HG03095 (cell line): Measurements from ENCODE around the gene ARL5A.
"Not testable (repeated sequence)": the region's sequence is repeated elsewhere in the genome, so short reads cannot be mapped to it uniquely, and the experiment has no call there.

Source experiments
- ATAC-seq: cut with Tn5 transposase; IDR thresholded peaks from one replicate; pipeline ENCODE4 v1.9.1; 2021; ENCODE audit warnings: moderate library complexity; ENCODE audit not compliant: unreplicated experiment

ARL5A gene

DNA sequence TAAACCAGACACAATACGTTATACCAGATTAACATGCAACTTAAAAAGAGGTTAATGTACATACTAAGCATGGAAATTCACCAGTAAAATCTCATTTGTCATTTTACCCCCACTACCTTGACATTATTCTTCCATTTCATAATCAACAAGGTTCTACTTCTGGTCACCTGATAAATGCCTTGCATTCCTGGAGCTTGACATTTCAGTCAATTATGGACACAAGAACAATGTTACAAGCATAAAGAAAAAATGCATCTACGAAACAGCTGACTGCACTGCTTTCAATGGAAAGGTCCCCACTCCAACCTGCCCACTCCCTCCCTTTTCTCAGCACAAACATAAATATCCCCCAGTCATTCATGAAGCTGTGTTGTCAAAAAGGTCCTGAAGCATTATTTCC is 31.4 kb downstream of the ARL5A start:
- no peak for ATAC-seq

DNA sequence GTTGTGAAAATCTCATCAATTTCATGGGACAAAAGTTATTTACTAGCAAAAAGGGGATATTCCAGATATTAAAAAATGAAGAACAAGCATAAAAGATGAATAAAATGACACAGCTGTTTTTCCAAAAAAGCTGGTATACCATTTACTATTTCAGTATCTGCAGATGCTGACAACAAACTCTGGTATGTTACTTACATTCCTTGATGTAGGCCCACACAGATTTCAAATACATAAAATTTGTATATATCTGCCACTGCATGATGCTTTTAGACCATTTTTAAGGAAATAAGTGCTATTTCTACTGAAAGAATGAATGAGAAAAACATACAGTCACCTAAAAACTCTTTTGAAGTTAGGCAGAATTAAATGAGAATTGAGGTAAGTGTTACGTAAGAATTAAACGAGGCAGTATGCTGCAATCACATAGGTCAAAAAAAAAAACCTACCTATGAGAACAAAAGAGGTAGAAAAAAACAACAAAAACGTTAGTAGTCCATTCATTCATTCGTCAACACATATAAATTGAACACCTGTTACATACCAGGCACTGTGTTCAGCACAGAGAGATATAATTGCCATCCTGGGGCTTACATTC is 32.5 kb downstream of the ARL5A start:
- ATAC-seq: no peak

DNA sequence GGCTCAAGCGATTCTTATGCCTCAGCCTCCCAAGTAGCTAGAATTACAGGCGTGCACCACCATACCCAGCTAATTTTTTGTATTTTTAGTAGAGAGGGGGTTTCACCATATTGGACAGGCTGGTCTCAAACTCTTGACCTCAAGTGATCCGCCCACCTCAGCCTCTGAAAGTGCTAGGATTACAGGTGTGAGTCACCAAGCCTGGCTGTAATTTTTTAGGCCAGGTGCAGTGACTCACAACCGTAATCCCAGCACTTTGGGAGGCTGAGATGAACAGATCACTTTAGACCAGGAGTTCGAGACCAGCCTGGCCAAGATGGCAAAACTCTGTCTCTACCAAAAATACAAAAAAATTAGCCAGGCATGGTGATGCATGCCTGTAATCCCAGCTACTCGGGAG is 33.8 kb downstream of the ARL5A start:
- ATAC-seq: not testable (repeated sequence)

DNA sequence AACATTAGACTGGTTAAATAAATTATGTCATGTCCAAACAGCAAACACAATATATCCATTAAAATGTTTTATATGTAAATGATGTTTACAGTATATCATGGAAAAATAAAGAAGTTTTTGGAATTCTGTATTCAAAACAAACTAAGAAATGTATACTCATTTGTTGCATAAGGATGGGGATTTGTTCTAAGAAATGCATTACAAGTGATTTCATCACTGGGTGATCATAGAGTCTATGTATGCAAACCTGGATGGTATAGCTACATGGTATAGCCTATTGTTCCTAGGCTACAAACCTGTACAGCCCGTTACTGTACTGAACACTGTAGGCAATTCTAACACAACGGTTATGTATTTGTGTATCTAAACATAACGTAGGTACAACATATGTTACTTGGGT is 35.1 kb downstream of the ARL5A start:
- ATAC-seq: no peak

DNA sequence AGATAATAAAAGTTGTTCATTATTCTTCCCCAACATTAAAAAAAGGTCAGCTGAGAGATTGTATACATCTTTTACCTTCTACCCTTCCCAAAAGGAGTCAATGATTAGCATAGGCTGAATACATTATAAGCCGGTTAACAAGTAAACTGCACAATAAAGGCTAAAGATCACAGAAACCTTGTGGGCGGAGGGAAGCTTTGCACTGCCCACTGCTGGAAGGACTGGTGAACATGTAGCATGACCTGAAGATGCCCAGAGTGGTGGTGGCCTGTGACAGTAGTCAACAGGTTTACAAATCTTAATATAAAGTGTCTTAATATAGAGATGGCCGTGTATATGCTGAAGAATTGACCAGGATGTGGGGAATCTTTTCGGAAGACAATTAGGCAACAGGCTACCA is 35.6 kb downstream of the ARL5A start:
- no peak for ATAC-seq

DNA sequence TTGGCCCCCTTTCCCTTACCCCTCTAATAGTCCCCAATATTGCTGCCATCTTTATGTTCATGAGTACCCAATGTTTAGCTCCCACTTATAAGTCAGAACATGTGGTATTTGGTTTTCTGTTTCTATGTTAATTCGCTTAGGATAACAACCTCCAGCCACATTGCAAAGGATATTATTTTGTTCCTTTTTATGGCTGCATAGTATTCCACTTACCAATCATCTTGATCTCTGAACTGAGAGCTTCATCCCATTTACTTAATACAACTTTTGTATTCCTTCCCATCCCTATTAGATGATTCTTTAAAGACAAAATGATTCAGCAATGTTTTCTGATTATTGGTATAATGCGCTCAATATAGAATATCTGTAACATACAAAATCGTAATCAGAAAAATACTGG is 36.7 kb downstream of the ARL5A start:
- no peak for ATAC-seq

DNA sequence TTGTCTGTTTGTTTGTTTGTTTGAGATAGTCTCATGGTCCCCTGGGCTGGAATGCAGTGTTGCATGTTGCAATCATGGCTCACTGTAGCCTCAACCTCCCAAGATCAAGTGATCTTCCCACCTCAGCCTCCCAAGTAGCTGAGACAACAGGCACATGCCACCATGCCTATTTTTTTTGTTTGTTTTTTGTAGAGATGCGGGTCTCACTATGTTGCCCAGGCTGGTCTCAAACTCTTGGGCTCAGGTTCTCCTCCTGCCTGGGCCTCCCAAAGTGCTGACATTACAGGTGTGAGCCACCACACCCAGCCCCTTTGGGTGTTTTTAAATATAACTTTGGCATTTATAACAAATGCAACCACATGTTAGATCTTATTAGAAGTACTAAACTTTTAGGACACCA is 37.5 kb downstream of the ARL5A start:
- no peak for ATAC-seq

DNA sequence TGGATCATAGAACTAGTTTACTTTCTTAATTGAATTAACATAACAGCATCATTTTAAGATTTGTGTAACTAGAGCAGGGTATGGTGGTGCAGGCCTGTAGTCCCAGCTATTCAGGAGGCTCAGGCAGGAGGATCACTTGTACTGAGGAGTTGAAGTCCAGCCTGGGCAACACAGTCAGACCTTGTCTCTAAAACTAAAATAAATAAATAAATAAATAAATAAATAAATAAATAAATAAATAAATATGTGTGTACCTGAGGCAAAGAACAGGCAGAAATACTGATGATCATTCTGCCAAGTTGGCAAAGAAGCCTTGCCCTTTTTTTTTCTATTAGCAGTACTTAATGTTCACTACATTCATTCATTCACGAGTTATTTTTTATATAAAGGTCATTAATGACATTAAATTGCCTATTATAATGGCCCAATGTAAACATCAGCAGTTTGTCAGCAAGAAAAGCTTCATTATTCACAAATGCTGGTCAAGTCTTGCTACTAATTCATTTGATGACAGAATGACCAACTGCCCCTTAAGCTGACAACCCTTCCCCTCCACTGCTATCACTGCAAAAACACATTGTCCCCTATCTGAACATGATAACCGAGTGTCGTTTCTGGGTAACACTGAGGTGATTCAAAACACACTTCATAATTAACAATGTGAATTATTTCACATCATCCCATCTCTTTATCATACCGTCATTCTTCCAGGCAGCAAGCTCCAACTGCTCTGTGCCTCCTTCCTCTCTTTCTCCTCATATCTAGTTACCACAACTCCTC is 39.0 kb downstream of the ARL5A start:
- ATAC-seq: no peak

DNA sequence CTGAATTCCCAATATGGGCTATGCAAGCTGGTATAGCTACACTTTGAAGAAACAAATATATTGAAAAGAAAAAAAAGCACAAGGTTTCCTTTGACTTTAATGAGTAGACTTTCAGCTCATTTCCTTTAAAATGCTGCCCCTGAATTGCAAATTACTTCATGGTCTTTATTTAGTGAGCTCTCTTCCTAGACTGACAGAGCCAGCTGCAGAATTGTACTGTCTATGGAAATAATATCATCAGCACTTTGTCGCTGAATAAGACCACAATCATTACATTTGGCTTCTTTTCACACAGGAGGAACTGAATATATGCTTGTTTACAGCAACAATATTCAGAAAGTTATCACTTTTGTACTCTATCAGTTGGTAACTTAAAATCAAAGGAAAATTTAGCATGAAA is 41.7 kb downstream of the ARL5A start:
- no peak for ATAC-seq

DNA sequence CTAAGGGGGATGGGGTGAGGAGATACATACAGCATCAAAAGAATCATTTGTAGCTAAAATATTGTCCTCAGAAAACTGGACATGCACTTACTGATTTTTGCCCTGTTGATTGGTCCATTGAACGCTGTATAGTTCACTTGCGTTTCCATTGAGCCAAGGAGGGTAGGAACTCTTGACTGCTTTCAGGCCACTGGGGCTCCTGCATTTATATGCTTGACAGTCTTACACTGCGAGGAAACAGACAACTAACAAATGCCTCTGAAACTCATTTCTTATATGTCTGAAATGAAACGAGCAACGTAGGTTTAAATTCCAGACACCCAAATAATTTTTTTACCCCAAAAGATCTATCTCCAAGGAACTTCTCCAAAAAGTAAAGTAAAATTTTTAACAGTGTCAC is 42.1 kb downstream of the ARL5A start:
- no peak for ATAC-seq

DNA sequence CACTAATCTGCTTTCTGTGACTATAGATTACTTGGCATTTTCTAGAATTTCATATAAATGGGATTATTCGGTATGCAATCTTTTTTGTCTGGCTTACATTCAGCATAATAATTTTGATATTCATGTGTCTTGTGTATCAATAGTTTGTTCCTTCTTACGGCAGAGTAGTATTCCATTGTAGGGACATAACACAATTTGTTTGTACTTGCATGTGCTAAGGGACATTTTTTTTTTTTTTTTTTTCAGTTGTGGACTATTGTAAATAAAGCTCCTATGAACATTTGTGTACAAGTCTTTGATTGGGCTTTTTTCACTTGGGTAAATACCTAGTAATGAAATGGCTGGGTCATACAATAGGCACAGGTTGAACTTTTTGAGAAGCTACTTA is 45.1 kb downstream of the ARL5A start:
- no peak for ATAC-seq

DNA sequence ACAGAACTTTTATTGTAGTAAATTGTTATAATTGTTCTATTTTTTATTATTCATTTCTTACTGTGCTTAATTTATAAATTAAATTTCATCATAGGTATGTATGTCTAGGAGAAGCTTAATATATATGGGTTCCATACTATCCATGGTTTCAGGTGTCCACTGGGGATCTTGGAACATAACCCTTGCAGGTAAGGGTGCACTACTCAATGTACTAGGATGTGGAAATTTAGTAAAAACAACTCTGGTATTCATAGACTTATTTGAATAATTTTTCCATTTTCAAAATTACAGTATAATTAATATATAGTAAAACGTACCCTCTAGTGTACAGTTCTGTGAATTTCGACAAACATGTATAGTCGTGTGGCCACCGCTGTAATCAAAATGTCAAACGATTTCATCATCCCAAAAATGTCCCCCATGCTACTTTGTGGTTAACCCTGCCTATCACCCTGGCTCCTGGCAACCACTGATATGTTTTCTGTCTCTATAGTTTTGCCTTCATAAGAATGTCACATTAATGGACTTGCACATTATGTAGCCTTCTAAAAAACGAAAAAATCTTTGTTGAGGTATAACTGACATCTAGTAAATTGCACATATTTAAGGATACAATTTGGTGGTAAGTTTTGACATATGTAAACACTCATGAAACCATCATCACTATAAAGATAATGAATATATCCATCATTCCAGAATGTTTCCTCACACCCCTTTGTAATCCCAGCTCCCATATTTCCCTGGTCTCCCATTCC is 45.7 kb downstream of the ARL5A start:
- ATAC-seq: no peak

DNA sequence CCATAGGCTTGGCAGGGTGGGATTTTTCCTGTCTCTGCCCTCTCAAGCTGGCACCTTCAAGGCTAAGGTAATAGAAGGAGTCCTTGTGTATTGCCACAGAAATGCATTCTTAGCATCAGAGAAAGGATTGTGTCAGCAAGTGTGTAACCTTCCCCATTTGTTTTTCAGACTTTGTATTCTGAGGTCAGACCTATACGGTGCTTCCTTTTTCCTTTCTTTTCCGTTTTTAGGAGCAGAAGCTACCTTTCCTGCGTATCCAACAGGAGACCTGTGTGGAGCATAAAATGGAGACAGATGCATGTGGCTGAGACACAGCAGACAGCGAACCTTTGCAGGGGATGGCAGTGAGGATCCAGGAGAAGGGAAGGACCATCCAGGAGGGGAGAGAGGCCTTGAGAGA is 46.6 kb downstream of the ARL5A start:
- ATAC-seq: no peak

DNA sequence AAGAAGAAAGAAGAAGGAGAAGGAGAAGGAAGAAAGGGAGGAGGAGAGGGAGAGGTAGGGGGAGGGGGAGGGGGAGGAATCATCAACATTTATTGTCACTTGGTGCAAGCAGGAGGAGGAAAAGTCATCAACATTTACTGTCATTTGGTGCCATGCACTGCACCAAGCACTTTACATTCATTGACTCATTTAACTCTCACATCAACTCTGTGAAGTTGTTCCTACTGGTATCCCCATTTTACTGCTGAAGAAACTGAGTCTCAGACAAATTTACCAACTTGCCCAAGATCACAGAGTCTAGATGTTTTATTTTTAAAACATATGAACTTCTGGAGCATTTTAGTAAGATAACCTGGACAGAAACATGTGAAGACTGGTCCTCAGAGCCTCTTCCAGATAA is 47.3 kb downstream of the ARL5A start:
- no peak for ATAC-seq

DNA sequence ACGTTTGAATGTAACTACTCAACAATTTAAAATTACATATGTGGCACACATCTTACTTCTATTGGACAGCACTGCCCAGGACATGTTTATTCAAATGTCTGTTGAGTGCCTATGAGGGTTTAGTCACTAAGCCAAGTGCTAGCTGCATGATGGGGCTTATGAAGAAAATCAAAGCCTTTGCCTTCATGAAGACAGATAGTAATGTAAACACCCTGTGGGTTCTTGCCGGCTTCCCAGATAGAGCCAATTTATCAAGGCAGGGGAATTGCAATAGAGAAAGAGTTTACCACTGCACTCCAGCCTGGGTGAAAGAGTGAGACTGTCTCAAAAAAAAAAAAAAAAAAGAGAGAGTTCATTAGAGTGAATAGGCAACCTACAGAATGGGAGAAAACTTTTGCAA is 50.3 kb downstream of the ARL5A start:
- ATAC-seq: no peak

DNA sequence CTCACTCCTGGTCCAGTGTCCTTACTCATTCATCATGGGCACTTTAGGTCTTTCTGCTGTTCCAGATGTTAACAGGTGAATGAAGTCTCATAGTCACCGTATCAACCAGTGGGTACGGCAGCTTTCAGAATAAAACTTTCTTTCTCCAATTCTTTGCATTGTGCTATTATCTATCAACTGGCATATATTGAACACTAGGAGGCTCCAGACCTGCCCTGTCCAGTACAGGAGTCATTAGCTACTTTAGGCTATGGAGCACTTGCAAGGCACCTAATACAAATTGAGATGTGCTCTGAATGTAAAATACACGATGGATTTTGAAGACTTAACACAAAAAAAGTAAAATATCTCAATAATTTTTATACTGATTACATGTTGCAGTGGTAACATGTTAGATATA is 50.7 kb downstream of the ARL5A start:
- ATAC-seq: no peak

DNA sequence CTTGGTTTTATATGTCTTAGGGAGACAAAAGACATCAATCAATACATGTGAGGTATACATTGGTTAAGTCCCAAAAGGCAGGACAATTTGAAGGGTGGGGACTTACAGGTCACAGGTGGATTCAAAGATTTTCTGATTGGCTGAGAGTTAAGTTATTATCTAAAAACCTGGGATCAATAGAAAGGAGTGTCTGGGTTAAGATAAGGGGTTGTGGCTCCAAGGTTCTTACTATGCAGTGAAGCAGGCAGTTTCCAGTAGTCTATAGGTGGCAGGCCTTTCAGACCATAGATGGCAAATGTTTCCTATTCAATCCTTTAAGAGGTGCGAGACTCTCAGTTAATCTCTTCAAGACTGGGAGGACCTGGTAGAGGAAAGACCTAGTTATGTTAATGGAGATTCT is 51.9 kb downstream of the ARL5A start:
- ATAC-seq: no peak

DNA sequence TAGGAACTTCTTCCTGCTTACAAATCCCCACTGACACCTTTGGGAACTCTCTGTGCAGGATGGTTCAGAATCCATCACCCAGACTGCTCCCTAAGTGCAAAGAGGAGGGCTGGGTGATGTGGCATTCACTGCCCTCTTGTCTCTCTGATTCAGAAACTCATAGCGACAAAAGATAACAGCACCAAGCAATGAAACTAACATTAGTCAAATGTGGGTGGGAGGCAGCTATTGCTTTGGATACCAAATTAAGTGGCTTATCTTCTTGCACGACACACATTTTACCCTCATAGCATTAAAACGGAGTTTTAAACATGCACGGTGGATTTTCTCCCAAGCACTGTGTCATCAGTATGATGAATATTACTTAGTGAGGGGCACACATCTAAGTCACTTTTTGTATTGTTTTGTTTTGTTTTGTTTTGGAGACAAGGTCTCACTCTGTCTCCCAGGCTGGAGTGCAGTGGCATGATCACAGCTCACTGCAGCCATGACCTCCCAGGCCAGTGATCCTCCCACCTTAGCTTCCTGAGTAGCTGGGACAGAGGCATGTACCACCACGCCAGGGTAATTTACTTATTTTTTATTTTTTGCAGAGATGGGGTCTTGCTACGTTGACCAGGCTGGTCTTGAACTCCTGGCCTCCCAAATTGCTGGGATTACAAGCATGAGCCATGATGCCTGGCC is 53.0 kb downstream of the ARL5A start:
- ATAC-seq: no peak

DNA sequence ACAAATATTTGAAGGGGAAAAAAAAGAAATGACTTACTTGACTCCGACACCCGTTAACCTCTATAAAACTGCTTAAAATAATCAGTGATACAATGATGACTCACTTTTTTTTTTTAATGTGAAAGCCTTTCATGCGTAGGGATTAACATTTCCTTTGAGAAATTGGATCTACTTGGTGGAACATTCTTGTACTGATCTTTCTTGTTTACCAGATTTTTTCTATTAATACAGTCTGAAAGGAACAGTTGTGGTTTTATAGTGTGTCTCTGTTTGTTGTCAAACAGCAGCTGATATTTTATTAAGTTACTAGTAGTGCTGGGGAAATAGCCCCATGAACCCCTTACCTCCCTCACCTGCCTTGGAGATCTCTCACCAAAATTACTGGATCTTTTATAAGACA is 53.7 kb downstream of the ARL5A start:
- no peak for ATAC-seq

DNA sequence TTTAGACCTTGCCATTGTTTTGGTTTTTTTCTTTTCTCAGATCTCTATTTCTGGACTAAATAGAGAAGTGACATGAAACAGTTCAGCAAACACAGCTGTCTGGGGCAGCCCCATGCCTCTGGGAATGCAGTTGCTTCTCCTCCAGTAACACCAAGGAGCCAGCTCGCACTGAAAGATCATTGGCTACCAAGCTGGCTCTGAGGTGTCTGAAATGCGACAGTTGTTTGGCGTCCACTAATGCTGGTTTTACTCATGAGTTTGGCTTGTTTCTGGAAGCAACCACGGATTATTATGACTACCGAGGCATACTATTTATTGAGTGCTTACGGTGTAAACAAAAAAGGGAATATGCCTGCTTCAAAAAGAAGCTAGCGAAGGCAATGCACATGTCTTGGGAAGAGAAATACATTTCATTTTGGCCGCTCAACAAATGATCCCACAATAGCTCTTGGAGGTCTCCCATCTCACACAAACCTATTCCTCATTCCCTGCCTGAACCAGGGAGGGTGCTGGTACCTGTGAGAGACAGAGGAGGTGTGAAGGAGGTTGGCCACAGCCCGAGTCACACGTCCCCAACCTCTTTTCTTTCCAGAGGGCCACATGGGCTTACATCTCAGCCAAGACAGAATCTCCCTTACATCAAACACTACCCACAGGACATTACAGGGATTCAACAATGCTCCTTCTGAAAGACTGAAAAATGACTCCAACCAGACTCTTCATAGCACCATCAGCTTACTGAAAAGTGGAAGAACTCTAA is 56.4 kb downstream of the ARL5A start:
- peak; percentile 96 for ATAC-seq

DNA sequence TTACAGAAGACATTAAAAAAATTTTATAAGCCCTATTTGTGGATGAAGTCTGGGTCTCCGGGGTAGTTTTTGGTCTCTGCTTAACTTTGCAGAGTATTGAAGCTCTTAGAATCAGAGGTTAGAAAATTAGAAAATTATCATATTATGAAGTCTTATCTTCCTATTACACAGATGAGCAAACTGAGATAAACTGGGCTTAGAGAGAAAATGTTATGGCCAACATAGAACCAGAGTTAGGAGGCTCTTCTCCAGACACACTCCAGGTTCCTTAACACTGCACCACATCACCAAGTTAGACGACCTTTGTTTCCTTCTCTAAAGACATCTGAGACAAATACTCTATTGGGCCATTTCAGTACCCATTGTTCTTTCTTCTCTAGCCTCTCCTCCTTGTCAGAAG is 57.2 kb downstream of the ARL5A start:
- ATAC-seq: peak; percentile 13
